GM13977 (cell line): ENCODE data around the gene MCM5.

Experiments used
- DNase-seq: peaks from one replicate; pipeline ENCODE4 v3.0.0; 2012; ENCODE audit warnings: low spot score
- in situ Hi-C: fragments of 300-500 bp; cut with MboI; formaldehyde crosslinking; loops from one replicate; pipeline ENCODE4 v1.12.0; 2022; ENCODE audit warnings: low sequenced_read_pairs, low pct_unique_long_range_greater_than_20kb, mixed read lengths, inconsistent platforms; ENCODE audit not compliant: unreplicated experiment
- TF ChIP-seq, protein P1 (sequence below): IDR thresholded peaks from 2 replicates; pipeline ENCODE4 v1.5.1; 2012; ENCODE audit warnings: mild to moderate bottlenecking, control low read depth; ENCODE audit not compliant: insufficient read depth; ENCODE audit errors: extremely low read depth, missing control alignments

MCM5 gene

DNA sequence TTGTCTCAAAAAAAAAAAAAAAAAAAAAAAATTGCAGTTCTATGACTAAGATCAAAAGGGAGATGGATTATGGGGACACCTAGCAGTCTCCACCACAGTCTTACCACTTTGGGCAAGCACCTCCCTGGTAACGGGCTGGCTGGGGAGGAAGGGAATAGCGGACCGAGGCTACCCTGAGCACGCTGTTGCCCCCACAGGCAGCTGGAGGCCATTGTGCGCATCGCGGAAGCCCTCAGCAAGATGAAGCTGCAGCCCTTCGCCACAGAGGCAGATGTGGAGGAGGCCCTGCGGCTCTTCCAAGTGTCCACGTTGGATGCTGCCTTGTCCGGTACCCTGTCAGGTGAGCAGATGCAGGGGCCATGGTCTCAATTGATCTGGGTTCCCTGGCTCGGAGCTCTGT, 21.2 kb downstream of the MCM5 start:
- TF ChIP-seq, protein P1, sequence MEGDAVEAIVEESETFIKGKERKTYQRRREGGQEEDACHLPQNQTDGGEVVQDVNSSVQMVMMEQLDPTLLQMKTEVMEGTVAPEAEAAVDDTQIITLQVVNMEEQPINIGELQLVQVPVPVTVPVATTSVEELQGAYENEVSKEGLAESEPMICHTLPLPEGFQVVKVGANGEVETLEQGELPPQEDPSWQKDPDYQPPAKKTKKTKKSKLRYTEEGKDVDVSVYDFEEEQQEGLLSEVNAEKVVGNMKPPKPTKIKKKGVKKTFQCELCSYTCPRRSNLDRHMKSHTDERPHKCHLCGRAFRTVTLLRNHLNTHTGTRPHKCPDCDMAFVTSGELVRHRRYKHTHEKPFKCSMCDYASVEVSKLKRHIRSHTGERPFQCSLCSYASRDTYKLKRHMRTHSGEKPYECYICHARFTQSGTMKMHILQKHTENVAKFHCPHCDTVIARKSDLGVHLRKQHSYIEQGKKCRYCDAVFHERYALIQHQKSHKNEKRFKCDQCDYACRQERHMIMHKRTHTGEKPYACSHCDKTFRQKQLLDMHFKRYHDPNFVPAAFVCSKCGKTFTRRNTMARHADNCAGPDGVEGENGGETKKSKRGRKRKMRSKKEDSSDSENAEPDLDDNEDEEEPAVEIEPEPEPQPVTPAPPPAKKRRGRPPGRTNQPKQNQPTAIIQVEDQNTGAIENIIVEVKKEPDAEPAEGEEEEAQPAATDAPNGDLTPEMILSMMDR: no peak
- in situ Hi-C loops: loop anchor here (10.0 kb wide), 1 partner anchor 164 kb away; no protein-coding TSS in a partner anchor
- no peak for DNase-seq

DNA sequence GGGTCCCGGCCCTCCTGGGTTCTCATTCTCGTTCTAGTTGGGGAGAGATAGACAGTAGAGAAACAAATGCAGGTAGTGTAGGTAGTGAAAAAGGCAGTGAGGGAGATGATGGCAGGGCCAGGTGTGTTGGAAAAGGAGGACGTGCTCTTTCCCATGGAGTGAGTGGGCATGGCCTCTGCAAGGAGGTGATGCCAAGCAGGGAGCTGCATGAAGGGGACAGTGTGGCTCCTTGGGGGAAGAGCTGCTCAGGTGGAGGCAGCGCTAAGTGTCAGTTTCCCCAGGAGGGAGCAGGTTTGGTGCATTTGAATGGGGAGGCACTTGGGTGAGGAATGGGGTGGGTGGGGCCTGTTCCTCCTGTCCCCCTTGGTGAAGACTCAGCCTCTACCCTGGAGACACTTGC, 22.2 kb downstream of the MCM5 start:
- no peak for DNase-seq
- TF ChIP-seq, protein P1: no peak
- in situ Hi-C loops: loop anchor here (10.0 kb wide), 1 partner anchor 163 kb away; no protein-coding TSS in a partner anchor

DNA sequence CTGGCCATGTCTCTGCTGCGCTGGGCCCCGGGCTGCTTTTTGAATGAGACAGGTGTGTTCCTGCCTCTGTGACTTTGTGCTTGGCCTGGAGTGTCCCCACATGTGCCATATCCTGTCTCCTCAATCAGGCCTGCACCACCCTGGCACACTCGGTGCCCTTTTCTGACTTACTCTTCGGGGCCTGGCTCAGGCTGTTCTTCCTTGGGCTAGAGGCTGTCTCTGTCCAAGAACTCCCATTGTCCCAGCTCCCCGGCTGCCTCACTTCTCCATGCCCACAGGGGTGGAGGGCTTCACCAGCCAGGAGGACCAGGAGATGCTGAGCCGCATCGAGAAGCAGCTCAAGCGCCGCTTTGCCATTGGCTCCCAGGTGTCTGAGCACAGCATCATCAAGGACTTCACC, 23.0 kb downstream of the MCM5 start:
- in situ Hi-C loops: loop anchor here (10.0 kb wide), 1 partner anchor 162 kb away; no protein-coding TSS in a partner anchor
- no peak for DNase-seq
- TF ChIP-seq, protein P1: no peak

DNA sequence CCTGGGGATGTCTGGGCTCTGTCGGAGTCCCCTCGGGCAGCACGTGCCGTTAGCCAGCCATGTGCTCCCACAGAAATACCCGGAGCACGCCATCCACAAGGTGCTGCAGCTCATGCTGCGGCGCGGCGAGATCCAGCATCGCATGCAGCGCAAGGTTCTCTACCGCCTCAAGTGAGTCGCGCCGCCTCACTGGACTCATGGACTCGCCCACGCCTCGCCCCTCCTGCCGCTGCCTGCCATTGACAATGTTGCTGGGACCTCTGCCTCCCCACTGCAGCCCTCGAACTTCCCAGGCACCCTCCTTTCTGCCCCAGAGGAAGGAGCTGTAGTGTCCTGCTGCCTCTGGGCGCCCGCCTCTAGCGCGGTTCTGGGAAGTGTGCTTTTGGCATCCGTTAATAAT, 24.1 kb downstream of the MCM5 start:
- in situ Hi-C loops: loop anchor here (10.0 kb wide), 1 partner anchor 161 kb away; no protein-coding TSS in a partner anchor
- no peak for DNase-seq
- TF ChIP-seq, protein P1: no peak

DNA sequence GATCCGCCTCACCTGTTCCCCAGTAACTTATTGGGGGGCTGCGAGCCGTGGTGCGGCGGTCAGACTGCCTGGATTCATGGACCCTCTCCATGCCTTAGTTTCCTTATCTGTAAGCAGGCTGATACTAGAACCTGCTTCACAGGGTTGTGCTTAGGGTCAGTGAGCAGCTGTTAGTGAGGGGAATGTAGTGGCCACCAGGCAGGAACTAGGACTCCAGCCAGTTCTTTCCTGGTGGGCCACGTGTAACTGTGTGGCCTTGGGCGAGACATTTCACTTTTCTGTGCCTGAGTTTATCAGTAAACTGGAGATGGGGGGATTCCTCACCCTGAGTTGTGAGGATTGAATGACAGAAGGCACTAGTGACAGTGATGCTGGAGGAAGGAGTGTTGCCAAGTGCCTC, 24.8 kb downstream of the MCM5 start:
- in situ Hi-C loops: loop anchor here (10.0 kb wide), 1 partner anchor 160 kb away; no protein-coding TSS in a partner anchor
- TF ChIP-seq, protein P1: no peak
- no peak for DNase-seq

DNA sequence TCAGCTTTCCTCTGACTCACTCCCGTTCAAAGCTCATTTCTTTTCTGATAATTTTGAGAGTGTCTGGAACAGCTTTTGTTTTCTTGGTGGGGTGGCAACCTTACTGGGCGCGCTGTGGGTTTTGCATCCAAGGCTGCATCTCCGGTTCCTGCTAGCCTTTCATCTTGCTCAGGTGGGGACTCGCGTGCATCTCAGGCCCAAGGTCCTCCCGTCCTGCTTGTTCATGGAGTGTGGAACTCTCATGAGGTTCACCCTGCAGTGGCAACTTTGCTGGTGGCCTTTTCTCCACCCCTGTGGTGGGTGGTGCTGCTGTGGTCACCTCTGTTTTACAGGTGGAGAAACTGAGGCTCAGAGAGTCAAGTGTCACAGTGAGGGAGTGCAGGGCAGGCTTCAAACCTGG, 25.6 kb downstream of the MCM5 start:
- TF ChIP-seq, protein P1: no peak
- DNase-seq: no peak
- in situ Hi-C loops: loop anchor here (10.0 kb wide), 1 partner anchor 159 kb away; no protein-coding TSS in a partner anchor
